ENCODE results near the gene ANO4.
"Not testable (repeated sequence)": the region's sequence is repeated elsewhere in the genome, so short reads cannot be mapped to it uniquely, and the experiment has no call there.

The ANO4 gene

GRCh38 chr12:101027200-101027599 is 232.6 kb downstream of the ANO4 start:
- H3K4me3 ChIP-seq (ENCODE audit: low read depth, low read length), result no peak overlapping the region

- no peak overlapping the region for H3K4me3 ChIP-seq (ENCODE audit: low read depth, low read length)
Measured at GRCh38 chr12:101027816-101028215, 233.2 kb downstream of the ANO4 start.

GRCh38 chr12:101038289-101038871 is 243.8 kb downstream of the ANO4 start:
- H3K4me3 ChIP-seq (ENCODE audit: low read depth, low read length), result no peak overlapping the region

- H3K4me3 ChIP-seq (ENCODE audit: low read depth, low read length), result no peak overlapping the region
Measured at GRCh38 chr12:101039848-101040531, 245.4 kb downstream of the ANO4 start.

- no peak overlapping the region for H3K4me3 ChIP-seq (ENCODE audit: low read depth, low read length)
Measured at GRCh38 chr12:101040936-101041335, 246.4 kb downstream of the ANO4 start.

- no peak overlapping the region for H3K4me3 ChIP-seq (ENCODE audit: low read depth, low read length)
Measured at GRCh38 chr12:101042211-101042610, 247.6 kb downstream of the ANO4 start.

- no peak overlapping the region for H3K4me3 ChIP-seq (ENCODE audit: low read depth, low read length)
Measured at GRCh38 chr12:101044512-101045059, 250.0 kb downstream of the ANO4 start.

- H3K4me3 ChIP-seq (ENCODE audit: low read depth, low read length), result no peak overlapping the region
Measured at GRCh38 chr12:101045486-101046464, 251.2 kb downstream of the ANO4 start.

- no peak overlapping the region for H3K4me3 ChIP-seq (ENCODE audit: low read depth, low read length)
Measured at GRCh38 chr12:101047652-101048051, 253.1 kb downstream of the ANO4 start.

- no peak overlapping the region for H3K4me3 ChIP-seq (ENCODE audit: low read depth, low read length)
Measured at GRCh38 chr12:101050631-101051030, 256.1 kb downstream of the ANO4 start.

- no peak overlapping the region for H3K4me3 ChIP-seq (ENCODE audit: low read depth, low read length)
Measured at GRCh38 chr12:101051151-101051550, 256.6 kb downstream of the ANO4 start.

GRCh38 chr12:101051901-101052550 is 257.4 kb downstream of the ANO4 start:
- no peak overlapping the region for H3K4me3 ChIP-seq (ENCODE audit: low read depth, low read length)

GRCh38 chr12:101053203-101053602 is 258.6 kb downstream of the ANO4 start:
- H3K4me3 ChIP-seq (ENCODE audit: low read depth, low read length), result no peak overlapping the region

GRCh38 chr12:101055940-101056339 is 261.4 kb downstream of the ANO4 start:
- H3K4me3 ChIP-seq (ENCODE audit: low read depth, low read length), result no peak overlapping the region

- not testable (repeated sequence) for H3K4me3 ChIP-seq (ENCODE audit: low read depth, low read length)
Measured at GRCh38 chr12:101062508-101062907, 267.9 kb downstream of the ANO4 start.

GRCh38 chr12:101064721-101065120 is 270.1 kb downstream of the ANO4 start:
- H3K4me3 ChIP-seq (ENCODE audit: low read depth, low read length), result no peak overlapping the region

GRCh38 chr12:101066489-101066888 is 271.9 kb downstream of the ANO4 start:
- no peak overlapping the region for H3K4me3 ChIP-seq (ENCODE audit: low read depth, low read length)

- no peak overlapping the region for H3K4me3 ChIP-seq (ENCODE audit: low read depth, low read length)
Measured at GRCh38 chr12:101068402-101068801, 273.8 kb downstream of the ANO4 start.

GRCh38 chr12:101068836-101069235 is 274.3 kb downstream of the ANO4 start:
- H3K4me3 ChIP-seq (ENCODE audit: low read depth, low read length), result no peak overlapping the region

GRCh38 chr12:101074940-101075680 is 280.5 kb downstream of the ANO4 start:
- no peak overlapping the region for H3K4me3 ChIP-seq (ENCODE audit: low read depth, low read length)
